ES-I3 (cell line): ENCODE results near the gene PHOSPHO2.

Experiments
- H3K36me3 ChIP-seq: 2 replicates; pipeline ENCODE4 v1.6.1; 2013; ENCODE audit warnings: mild to moderate bottlenecking, low read length, control low read depth, moderate library complexity; ENCODE audit not compliant: insufficient read depth
- H3K4me1 ChIP-seq: 2 replicates; pipeline ENCODE4 v1.6.1; 2013; ENCODE audit warnings: mild to moderate bottlenecking, control low read depth, low read length; ENCODE audit not compliant: insufficient read depth
- H3K9ac ChIP-seq: 2 replicates; pipeline ENCODE4 v1.6.1; 2013; ENCODE audit warnings: low read depth, mild to moderate bottlenecking, low read length, moderate library complexity
- H3K9me3 ChIP-seq: 2 replicates; pipeline ENCODE4 v1.6.1; 2013; ENCODE audit warnings: mild to moderate bottlenecking, low read length, moderate library complexity; ENCODE audit not compliant: control insufficient read depth, insufficient read depth

PHOSPHO2 gene, protein sequence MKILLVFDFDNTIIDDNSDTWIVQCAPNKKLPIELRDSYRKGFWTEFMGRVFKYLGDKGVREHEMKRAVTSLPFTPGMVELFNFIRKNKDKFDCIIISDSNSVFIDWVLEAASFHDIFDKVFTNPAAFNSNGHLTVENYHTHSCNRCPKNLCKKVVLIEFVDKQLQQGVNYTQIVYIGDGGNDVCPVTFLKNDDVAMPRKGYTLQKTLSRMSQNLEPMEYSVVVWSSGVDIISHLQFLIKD

GRCh38 chr2:169694113-169694893 is at the start of gene PHOSPHO2, which contains the start of gene CFAP210:
Gene PHOSPHO2 (plus strand): TSS chr2:169694469. CDS start chr2:169700972, 6,503 bp downstream.
Gene CFAP210 (minus strand): TSS chr2:169694405. CDS start chr2:169694327, 78 bp downstream.
- Histone ChIP-seq H3K36me3 (no peaks in the 10 kb centered on the region), H3K9ac (peak within 1 kb of the TSS; percentile 95), H3K9me3 (no peaks in the 10 kb centered on the region), H3K4me1 (no peaks in the 10 kb centered on the region)

DNA sequence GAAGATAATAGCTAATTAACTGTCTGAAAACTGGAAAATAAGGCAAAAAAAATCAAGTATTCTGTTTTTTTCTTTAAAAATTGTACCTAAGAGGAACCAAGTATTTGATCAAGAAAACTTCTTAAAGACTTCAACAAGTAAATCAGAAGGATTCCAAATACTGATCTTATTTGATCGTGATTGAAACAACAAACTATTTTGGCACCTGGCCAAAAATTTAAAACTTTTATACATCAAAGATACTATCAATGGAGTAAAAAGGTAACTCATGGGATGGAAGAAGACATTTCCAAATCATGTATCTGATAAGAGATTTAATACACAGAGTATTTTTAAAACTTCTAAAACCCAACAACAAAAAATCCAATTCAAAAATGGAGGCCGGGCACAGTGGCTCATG is 46.8 kb upstream of the PHOSPHO2 start:
- no peaks in the 10 kb centered on the region for H3K9me3 ChIP-seq
- no peaks in the 10 kb centered on the region for H3K4me1 ChIP-seq
- H3K9ac ChIP-seq = no peak overlapping the region
- H3K36me3 ChIP-seq = no peaks in the 10 kb centered on the region

GRCh38 chr2:169649278-169649677 is 45.0 kb upstream of the PHOSPHO2 start:
- H3K9ac ChIP-seq = no peak overlapping the region
- no peaks in the 10 kb centered on the region for H3K9me3 ChIP-seq
- H3K4me1 ChIP-seq = no peaks in the 10 kb centered on the region
- no peaks in the 10 kb centered on the region for H3K36me3 ChIP-seq

DNA sequence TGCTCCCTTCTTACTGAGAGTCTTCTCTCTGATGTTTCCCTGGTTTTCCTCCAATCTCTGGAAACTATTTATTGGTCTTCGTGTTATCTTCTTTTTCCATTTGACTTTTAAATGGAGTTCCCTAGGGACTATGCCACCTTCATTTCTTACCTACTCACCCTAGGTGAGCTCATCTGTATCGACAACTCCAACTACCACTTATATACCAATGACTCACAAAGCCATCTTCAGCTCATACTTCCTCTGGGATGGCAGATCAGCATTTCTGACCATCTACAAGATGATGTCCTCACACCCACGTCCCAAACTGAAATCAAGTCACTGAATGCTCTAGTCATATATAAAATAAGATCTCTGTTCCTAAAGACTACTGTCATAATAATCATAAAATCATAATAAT is 40.6 kb upstream of the PHOSPHO2 start:
- H3K4me1 ChIP-seq = no peaks in the 10 kb centered on the region
- no peak overlapping the region for H3K9ac ChIP-seq
- H3K36me3 ChIP-seq = no peaks in the 10 kb centered on the region
- no peaks in the 10 kb centered on the region for H3K9me3 ChIP-seq

GRCh38 chr2:169656164-169656563 is 38.1 kb upstream of the PHOSPHO2 start:
- H3K4me1 ChIP-seq = no peaks in the 10 kb centered on the region
- H3K9me3 ChIP-seq = no peaks in the 10 kb centered on the region
- H3K9ac ChIP-seq = no peak overlapping the region
- H3K36me3 ChIP-seq = no peaks in the 10 kb centered on the region

- Histone ChIP-seq H3K9me3 (no peaks in the 10 kb centered on the region), H3K4me1 (no peaks in the 10 kb centered on the region), H3K9ac (no peak overlapping the region), H3K36me3 (no peaks in the 10 kb centered on the region)
These were observed 35.4 kb upstream of the PHOSPHO2 start for GRCh38 chr2:169658877-169659276.

- Histone ChIP-seq H3K4me1 (no peaks in the 10 kb centered on the region), H3K36me3 (no peaks in the 10 kb centered on the region), H3K9ac (no peak overlapping the region), H3K9me3 (no peaks in the 10 kb centered on the region)
These were observed 34.9 kb upstream of the PHOSPHO2 start for GRCh38 chr2:169659320-169659719.

- H3K9me3 ChIP-seq = no peaks in the 10 kb centered on the region
- no peak overlapping the region for H3K9ac ChIP-seq
- no peaks in the 10 kb centered on the region for H3K36me3 ChIP-seq
- no peaks in the 10 kb centered on the region for H3K4me1 ChIP-seq
These were observed 33.0 kb upstream of the PHOSPHO2 start for GRCh38 chr2:169661265-169661664.

DNA sequence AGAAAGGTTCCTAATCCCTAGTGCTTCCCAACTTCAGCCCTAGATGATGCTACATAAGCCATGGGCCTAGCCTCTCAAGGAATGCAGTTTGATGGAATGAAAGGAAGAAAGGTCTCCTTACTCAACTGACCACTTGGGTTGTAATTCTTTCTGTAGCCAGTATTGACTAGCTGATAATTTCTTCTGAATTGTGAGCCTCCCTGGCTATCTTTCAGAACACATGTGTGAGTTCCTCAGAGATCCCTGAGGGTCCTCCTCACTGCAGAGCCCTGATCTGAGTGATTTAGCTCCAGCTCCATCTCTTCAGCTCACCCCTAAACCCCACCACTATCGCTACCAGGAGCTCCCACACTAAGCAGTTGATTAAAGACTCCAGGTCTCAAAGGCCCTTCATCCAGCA is 31.5 kb upstream of the PHOSPHO2 start:
- Histone ChIP-seq H3K9me3 (no peaks in the 10 kb centered on the region), H3K4me1 (no peaks in the 10 kb centered on the region)

DNA sequence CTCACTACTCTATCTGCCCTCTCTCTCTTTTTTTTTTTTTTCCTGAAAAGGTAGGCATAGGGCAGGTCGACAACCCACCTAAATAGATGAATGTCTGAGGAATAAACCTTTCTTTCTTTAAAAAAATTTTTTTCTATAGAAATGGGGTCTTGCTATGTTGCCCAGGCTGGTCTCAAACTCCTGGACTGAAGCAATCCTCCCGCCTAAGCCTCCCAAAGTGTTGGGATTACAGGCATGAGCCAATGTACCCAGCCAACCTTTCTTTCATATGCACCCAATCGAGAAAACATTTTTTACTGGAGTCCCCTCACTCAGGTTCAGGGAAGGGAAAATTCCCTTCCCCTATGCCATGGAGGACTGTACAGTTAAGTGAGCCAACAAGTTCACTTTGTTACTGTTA is 31.0 kb upstream of the PHOSPHO2 start:
- Histone ChIP-seq H3K36me3 (no peaks in the 10 kb centered on the region), H3K9me3 (no peaks in the 10 kb centered on the region), H3K9ac (no peak overlapping the region), H3K4me1 (no peaks in the 10 kb centered on the region)

More for the DNA sequence above, 31.5 kb upstream of the PHOSPHO2 start:
- H3K36me3 ChIP-seq = no peaks in the 10 kb centered on the region
- H3K9ac ChIP-seq = no peak overlapping the region

GRCh38 chr2:169664600-169664977 is 29.7 kb upstream of the PHOSPHO2 start:
- Histone ChIP-seq H3K36me3 (no peaks in the 10 kb centered on the region), H3K9me3 (no peaks in the 10 kb centered on the region), H3K9ac (no peak overlapping the region), H3K4me1 (no peaks in the 10 kb centered on the region)

DNA sequence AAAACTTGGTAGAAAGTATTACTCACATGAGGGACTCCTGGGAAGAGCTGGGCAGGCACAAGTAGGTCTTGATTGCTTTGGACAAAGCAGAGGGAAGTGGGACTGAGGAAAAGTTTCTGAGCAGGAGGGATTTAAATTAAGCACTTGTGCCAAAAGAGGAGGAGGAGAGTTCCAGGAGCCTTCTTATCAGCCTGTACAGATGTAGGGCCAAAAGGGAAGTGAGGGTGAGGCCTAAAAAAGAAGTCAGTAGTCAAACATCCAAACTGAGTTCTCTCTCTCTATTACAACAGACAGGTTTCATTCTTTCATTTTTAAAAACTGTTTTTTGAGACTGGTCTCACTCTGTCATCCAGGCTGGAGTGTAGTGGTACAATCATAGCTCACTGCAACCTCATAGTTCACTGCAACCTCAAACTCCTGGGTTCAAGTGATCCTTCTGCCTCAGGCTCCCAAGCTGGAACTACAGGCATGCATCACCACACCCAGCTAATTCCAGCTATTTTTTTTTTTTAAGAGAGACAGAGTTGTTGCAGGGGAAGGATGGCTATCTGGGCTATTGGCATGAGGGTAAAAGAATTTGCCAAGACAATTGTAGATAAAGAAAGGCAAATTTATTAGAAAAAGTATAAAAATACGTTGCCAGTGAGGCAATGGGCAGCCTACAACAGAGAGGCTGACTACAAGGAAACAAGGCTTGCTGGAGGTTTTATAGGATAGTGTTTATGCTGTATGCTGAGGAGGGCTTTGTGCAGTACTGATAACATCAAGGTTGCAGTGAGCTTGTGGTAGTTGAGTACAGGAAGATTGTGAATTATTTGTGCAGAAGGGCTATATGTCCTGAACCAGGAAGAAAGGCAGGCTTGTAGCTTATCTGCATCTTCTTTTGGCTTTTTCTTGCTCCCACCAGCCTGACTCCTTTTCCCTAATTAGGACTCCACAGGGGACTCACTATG is 29.0 kb upstream of the PHOSPHO2 start:
- Histone ChIP-seq H3K9me3 (no peaks in the 10 kb centered on the region), H3K9ac (no peak overlapping the region), H3K4me1 (no peaks in the 10 kb centered on the region), H3K36me3 (no peaks in the 10 kb centered on the region)

DNA sequence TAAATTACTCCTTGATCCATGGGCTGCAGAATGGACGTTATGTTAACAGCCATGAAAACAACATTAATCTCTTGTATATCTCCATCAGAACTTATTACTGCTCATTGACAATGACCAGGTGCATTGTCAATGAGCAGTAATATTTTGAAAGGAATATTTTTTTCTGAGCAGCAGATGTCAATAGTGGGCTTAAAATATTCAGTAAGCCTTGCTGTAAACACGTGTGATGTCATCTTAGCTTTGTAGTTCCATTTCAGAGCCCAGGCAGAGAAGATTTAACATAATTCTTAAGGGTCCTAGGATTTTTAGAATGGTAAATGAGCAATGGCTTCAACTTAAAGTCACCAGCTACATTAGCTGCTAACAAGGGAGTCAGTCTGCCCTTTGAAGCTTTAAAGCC is 26.7 kb upstream of the PHOSPHO2 start:
- Histone ChIP-seq H3K9me3 (no peaks in the 10 kb centered on the region), H3K36me3 (no peaks in the 10 kb centered on the region), H3K9ac (no peak overlapping the region), H3K4me1 (no peaks in the 10 kb centered on the region)

- Histone ChIP-seq H3K9ac (no peak overlapping the region), H3K4me1 (no peaks in the 10 kb centered on the region), H3K9me3 (no peaks in the 10 kb centered on the region), H3K36me3 (no peaks in the 10 kb centered on the region)
These were observed 24.0 kb upstream of the PHOSPHO2 start for GRCh38 chr2:169670215-169670651.
